HG02759 (cell line): ENCODE results near the gene HEPACAM2.
A peak's percentile ranks its signal among the peaks of the same experiment; 100 is the strongest.

Experiments used
- ATAC-seq: cut with Tn5 transposase; IDR thresholded peaks from one replicate; pipeline ENCODE4 v1.9.1; 2021; ENCODE audit warnings: mild to moderate bottlenecking, moderate library complexity; ENCODE audit not compliant: unreplicated experiment

The HEPACAM2 gene

DNA sequence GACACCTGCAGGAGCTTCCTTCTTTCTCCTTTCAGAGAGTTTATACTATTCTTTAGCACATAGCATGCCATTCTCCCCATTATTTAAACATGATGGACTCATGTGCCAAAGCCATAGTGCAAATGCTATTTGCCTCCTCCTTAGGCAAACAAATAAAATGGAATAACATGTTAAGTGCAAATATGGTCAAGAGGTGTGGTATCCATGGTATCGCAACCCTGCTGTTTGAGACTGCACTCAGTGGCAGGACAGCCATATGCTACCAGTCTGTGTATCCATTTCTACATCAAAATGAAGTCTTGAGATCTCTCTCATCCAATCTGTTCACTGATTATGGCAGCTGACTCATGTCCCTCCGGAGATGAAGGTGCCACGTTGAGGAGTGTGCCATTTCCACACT lies 22.8 kb downstream of the HEPACAM2 start:
- ATAC-seq: no peak

DNA sequence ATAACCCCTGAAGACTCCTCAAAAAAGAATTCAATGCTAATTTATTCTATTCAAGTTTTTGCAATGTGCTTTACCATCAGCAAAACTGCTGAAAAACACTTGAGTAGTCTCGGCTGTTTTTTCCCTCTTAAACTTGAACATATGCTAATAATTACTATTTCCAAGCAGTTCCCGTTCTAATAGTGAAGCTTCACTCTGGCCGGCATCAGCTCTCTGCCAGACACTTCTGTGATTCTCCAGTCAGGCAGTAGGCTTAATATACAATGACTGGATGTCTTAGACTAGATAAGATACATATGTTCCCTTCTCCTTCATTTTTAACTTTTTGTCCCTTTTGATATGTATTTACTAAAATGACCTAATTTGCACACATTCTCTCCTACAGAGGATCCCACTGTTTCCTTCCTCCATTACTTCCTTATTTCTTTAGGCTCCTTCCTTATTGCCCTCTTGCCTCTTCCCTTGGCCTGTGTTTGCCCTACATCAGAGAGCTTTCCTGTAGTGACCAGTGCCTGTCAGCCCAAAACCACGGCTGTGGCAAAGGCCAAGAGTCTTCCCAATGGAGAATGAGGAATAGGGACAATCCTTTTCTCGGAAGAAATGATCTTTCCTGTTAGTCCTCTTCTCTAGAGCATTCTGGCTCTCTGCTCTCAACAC lies 23.5 kb downstream of the HEPACAM2 start:
- no peak for ATAC-seq

DNA sequence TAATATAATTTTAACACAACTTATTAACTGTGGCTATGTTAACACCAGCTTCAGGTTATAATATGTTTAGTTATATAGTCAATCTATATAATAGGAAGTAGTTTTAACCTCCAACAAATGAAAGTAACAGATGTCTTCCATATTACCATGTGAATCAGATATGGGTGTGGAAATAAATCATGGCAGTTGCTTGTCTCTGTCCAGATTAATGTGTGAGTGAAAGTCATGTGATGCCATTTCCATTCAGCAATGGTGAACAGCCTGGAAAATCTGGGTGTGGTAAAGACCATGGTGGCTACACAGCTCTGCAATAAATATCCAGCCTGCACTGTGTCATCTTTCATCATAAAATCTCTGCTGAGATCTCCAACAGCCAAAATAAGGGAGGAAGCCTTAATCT lies 27.8 kb downstream of the HEPACAM2 start:
- ATAC-seq: no peak

DNA sequence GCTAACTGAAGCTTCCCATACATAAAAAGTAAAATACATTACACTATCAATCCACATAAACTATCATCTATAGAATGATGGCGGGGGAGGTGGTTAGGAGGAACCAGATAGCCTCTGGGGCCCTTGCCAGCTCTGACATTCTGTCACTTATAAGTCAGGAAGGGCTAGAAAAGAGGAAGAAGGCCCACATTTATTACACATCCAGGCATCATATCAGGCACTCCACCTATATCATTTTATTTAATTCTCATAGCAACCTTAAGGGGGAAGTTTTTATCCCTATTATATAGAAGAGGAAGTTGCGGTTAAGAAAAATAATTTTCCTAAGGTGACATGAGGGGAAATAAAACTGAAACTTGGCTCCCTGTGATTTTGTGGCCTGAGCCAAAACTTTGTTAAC lies 29.9 kb downstream of the HEPACAM2 start:
- no peak for ATAC-seq

DNA sequence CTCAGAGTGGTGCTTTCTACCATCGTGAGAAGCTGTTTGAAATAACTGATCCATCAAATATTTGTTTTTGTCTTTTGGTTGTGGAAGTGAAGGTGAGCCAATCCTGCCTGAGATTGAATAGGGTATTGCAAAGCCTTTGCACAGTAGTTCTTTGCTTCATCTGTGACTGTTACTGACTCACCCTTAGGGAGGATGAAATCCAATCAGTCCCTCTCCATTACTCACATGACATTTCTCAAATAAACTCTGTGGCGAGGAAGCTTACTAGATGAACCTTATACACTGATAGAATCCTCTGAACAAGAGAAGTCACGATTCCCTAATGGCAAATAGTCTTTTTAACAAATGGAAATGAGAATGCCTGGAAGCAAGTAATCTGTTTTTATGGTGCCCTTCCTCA lies 31.9 kb downstream of the HEPACAM2 start:
- ATAC-seq: no peak

DNA sequence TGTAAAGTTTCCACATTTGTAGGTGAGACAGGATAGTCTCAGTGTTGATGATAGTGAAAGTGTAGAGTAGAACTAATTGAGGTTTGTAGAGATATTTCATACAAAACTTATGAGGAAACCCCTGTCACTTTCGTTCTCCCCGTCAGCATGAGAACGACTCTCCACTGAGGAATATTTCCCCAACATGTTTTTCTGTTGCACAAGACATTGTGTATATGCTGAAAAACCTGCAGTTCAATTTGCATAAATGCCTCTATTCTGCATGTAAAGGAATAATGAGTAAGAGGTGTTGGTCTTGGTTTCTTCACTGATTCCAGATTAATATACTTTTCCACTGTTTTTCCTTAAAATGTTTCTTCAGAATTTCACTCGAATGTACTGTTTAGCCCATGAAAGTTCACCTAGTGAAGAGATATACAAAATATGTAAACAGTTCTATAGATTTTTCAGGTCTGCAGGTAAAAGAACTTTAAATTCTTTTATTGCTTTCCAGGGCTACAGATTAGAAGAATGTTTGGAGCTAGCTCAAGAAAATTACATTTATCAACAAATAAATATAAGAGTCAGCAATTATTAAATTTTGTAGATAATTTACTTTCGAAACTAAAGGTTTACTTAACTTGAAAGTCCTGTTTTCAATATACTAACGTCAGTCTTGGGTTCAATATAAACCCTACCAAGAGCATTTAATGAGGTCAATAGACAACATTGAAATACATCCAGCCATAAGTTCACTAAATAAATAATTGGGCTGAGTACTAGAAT lies 37.2 kb downstream of the HEPACAM2 start:
- no peak for ATAC-seq

DNA sequence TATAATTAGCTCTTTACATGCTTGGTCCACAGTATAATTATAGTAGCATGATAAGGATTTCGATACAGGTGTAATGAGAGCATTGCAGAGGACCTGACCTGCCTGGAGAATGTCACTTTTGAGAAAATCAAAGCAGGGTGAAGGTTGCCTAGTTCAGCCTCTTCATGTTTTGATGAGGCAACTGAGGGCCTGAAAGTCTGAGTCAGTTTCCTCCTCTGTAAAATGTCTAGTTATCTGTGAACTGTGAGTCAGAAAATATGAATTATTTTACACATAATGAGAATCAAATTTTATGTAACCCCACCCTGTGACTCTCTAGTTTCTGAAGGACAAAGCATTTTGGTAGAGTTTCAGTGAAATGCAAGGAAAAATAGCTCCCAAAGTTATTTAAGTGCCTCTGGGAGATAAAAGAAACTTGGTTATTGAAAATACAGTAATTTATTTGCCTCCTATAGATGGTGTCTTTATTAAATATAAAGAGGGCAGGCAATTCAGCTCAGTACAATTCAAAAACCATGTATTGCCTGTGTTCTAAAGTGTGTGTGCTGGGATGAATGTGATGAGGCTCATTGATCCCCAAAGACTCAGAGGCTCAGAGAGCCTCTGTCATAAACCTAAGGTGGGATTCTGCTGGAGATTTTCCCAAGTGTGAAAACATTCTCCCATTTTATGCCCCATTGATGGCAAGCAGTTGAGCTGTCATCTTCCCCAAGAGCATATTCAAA lies 40.8 kb downstream of the HEPACAM2 start:
- no peak for ATAC-seq

DNA sequence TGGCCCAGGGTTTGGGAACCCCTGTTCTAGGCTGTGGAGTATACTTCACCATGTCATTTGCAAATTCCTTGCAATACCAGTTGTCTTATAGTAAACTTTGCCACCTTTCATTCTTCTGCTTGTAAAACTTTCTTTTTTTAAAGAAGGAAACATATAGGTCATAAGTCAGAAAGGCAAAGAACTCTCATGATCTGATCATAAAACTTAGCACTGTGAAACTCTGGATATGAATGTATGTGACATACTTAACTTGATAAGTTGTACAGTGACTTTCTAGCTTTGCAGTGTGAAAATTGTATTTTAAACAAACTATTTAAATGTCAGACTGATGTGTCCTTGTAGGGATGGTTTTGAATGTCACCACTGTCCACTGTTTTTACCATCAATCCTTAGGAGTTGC lies 47.1 kb downstream of the HEPACAM2 start:
- no peak for ATAC-seq

DNA sequence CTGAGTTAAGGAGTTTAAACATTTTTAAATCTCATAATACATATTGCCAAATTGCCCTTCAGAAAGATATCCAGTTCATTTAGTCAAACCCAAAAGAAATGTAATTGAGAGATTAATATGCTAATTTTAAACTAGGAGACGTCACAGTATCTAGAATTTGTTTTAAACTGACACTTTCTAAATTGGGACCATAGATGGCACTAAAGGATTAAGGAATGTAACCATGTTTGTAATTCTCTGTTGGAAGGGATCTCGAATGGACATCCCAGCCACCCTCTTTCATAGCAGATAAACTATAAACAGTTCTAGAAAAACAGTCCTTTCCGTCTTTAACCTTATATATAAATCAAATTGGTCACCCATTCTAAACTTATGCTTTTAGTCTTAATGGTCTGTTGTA lies 48.1 kb downstream of the HEPACAM2 start:
- no peak for ATAC-seq

DNA sequence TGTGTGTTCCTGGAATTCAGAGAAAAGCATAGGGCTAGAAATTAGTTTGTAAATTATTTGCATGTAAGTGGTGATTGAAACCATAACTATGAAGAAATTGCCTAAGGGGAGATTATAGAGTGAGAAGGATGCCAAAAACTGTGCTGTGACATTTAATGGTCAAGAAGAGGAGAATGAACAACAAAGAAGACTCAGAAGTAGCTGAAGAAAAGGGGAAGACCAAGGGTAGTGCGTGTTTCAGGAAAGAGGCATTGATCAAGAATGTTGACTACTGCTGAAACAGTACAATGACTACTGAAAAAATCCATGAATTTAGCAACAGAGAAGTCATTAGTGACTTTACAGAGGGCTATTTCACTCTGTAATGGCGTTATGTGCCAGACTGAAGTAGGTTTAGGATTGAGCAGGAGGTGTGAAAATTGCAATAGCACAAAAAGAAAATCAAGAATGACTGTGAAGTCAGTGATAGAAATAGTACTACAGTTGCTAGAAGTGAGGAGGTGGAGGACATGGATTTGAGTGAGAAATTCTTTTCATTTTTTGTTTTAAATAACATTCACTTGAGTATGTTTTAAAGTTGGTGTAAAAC lies 49.2 kb downstream of the HEPACAM2 start:
- ATAC-seq: no peak

DNA sequence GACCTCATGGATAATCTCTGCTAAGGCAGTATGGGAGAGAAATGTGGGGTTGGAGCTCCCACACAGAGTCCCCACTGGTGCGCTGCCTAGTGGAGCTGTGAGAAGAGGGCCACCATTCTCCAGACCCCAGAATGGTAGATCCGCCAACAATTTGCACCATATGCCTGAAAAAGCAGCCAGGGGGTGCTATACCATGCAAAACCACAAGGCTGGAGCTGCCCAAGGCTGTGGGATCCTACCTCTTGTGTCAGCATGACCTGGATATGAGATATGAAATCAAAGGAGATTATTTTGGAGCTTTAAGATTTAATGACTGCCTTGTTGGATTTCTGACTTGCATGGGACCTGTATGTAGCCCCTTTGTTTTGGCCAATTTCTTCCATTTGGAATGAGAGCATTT lies 51.0 kb downstream of the HEPACAM2 start:
- ATAC-seq: no peak

DNA sequence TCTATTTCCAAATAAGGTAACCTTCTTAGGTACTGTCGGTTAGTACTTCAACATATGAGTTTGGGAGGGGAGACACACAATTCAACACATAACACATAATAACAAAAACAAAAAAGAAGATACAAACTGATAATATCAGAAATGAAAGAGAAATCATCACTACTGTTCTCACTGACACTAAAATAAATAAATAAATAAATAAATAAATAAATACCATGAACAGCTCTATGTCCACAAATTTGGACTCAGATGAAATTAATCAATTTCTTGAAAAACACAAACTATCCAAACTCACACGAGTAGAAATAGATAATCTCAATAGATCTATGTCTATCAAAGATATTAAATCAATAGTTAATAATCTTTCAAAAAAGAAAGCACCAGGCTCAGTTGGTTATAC lies 53.6 kb downstream of the HEPACAM2 start:
- ATAC-seq: no peak

DNA sequence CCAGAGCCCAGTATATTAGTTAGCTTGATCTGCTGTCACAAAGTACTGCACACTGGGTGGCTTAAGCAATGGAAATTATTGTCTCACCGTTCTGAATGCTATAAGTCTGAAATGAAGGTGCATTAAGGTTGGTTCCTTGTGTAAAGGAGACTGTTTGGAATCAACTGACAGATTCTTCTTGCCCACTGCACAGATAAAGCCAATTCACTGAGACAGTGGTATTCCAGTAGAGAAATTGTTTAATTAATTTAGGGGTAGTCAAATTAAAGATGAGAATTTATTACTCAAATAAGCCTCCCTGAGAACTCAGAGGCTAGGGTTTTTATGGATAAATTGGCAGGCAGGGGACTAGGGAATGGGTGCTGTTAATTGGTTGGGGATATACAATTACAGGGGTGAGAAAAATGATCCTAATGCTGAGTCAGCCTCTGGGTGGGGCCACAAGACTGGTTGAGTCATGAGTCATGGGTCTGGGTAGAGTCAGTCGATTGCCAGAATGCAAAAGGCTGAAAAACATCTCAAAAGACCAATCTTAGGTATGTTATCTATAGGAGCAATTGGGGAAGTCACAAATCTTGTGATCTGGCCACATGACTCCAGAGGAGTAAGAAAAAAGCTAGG lies 54.6 kb downstream of the HEPACAM2 start:
- no peak for ATAC-seq

DNA sequence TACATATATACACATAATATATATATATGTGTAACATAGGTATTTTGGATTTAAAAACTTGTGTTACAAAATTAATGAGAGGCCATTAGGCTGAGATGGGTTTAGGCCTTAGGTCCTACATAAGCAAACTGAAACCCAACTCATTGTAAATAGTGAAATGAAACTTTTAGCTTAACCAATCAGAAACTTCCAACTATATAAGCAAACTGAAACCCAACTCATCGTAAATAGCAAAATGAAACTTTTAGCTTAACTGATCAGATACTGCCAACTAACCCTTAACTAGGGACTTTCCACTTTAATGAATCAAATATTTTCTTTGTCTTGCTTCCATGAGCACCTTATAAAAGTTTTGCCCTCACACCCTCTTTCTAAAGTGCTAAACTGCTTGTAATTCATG lies 60.8 kb downstream of the HEPACAM2 start:
- ATAC-seq: peak; percentile 97

DNA sequence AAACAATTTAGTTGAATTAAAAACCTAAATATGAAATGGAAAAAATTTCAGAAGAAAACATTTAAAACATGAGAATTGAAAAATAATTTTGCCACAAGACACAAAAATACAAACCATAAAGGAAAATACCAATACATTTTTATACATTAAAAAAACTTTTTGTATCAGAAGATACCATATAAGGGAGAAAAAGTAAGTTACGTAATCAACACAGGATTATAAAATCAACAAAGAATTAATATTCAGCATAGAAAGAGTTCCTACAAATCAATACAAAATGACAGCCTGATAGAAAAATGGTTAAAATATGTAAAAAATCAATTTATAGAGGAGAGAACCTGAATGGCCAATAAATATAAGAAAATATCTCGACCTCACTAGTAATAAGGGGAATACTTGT lies 61.5 kb downstream of the HEPACAM2 start:
- ATAC-seq: no peak

DNA sequence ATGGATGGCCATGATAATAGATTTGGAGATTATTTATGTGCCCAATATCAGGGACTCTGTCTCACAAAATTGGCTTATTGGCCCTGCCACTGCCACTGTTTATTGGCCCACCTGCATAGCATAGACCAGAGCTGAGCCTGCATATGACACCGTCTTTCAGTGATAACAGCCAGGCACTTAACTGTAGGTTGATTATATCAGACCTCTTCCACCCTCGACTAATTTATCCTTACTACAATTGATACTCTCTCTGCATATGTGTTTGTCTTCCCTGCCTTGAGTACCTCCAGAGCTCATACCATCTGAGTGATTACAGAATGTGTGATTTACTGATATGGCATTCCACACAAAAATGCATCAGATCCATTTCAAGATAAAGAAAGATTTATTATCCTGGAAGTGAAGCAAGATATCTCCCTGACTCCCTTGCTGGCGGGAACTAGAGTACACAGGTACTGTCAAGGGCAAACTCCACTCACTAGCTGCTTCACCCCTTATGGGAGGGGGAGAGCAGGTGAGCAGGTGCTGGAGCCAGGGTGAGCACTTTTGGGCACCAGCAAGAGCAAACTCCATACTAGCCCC lies 65.0 kb downstream of the HEPACAM2 start:
- ATAC-seq: no peak

DNA sequence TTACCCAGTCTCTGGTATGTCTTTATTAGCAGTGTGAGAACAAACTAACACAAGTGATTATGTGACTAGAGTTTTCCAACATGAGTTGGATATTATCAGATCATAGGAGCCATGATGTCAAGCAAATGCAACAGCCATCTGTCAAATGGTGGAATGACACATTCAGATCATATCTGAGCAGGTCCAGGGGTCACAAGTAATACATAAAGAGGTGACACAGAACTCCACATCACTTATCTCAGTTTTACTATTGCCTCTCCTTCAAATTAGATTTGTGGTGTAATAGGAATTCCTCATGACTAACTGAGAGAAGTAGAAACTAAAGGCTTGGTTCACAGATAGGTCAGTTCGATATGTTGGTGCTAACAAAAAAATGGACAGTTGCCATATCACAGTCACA lies 65.9 kb downstream of the HEPACAM2 start:
- ATAC-seq: no peak

DNA sequence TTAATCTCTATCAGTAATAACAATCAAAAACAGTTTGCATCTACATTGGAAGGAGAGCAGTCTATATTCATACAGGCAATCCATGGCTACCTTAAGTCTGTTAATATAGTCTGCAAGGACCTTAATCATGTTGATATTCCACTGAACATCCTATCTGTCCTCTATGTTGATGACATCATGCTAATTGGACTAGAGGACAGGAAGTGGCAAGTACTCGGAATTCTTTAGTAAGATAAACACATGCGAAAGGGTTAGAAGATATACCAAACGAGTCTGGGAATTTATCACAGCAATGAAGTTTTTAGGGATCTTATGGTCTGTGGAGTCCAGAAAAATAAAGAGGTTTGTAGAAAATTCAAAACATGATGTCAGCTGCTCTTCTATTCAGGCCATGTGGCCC lies 66.8 kb downstream of the HEPACAM2 start:
- no peak for ATAC-seq

DNA sequence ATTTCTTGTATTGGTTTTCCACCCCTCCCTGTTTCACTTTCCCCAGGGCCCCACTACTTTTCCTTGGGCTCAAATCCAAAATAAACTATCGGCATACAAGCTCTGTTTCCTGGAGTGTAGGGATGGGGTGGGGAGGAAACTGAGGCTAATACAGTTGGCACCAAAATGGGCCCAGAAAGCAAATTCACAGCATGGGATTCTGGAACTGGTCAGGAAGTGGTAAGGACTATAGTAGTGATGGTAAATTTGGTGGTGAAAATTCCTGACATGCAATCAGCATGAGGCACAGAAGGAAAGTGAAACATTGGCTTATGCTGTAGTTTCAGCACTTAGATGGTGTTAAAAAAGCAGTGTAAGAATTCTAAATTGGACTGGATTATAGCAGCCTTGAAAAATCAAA lies 69.4 kb downstream of the HEPACAM2 start:
- no peak for ATAC-seq

DNA sequence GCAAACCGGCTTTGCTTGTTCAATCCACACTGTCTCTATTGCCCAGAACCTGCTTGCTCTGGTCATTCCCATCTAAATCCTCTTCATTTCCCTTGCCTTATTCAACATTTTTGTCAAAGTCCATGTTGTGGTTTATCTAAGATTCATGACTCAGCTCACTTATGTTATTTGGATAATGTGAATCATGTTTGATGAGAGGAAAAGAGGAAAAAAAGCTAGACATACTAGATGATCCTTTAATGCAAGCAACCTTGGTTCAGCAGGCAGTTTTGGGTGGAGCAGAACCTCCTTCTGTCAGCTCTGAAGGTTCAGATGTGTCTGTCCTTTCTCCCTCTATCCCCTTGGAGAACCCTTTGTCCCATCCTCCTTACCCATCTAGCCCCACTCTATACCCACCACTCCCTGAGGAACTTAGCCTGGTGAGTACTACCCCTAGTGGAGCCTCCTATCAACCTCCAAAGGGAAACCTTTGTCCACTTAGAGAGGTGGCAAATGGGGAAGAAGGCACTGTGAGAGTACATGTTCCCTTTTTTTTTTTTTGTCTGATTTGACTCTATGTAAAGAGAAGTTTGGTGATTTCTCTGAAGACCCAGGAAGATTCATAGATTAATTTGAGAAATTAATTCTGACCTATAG lies 76.0 kb downstream of the HEPACAM2 start:
- ATAC-seq: no peak
